Measurements from ENCODE around the gene CNOT9. TPM values are rescaled to one million over a fixed set of nuclear protein-coding genes. Genes with fewer than 3 reads are reported as not detected.

The CNOT9 gene
- total RNA-seq, 4 donors from 2014 or later = 35.7 to 88.7 (median 57.9) TPM

- ATAC-seq (ENCODE audit: low FRiP score) = no peak
- no peak for DNase-seq (ENCODE audit: low spot score)
- no peak for TF ChIP-seq CTCF (IDR thresholded peaks at IDR 0.05)
Observed at GRCh38 chr2:218577482-218578220, 9.0 kb downstream of the CNOT9 start.

- DNase-seq (ENCODE audit: low spot score) (no peak), ATAC-seq (ENCODE audit: low FRiP score) (no peak)
- TF ChIP-seq CTCF (IDR thresholded peaks at IDR 0.05) = no peak
Observed at GRCh38 chr2:218578272-218578877, 9.7 kb downstream of the CNOT9 start.

- TF ChIP-seq CTCF (IDR thresholded peaks at IDR 0.05) = no peak
- no peak for ATAC-seq (ENCODE audit: low FRiP score)
- DNase-seq (ENCODE audit: low spot score) = no peak
Observed at GRCh38 chr2:218582076-218582475, 13.4 kb downstream of the CNOT9 start.

GRCh38 chr2:218583983-218584850, 15.6 kb downstream of the CNOT9 start:
- no peak for TF ChIP-seq CTCF (IDR thresholded peaks at IDR 0.05)
- DNase-seq (ENCODE audit: low spot score) (no peak), ATAC-seq (ENCODE audit: low FRiP score) (no peak)

- no peak for ATAC-seq (ENCODE audit: low FRiP score)
- no peak for TF ChIP-seq CTCF (IDR thresholded peaks at IDR 0.05)
Observed at GRCh38 chr2:218585541-218585940, 16.9 kb downstream of the CNOT9 start.

GRCh38 chr2:218605432-218605831, 36.8 kb downstream of the CNOT9 start:
- TF ChIP-seq CTCF (IDR thresholded peaks at IDR 0.05) = no peak
- no peak for DNase-seq (ENCODE audit: low spot score)
- no peak for ATAC-seq (ENCODE audit: low FRiP score)

More at GRCh38 chr2:218585541-218585940, 16.9 kb downstream of the CNOT9 start:
- no peak for DNase-seq (ENCODE audit: low spot score)

Measured in omental fat pad (tissue), 4 donors.